Stomach smooth muscle (tissue), 2 donors: ENCODE measurements around the gene DTX2.
"Not testable (repeated sequence)": the region's sequence is repeated elsewhere in the genome, so short reads cannot be mapped to it uniquely, and the experiment has no call there.

ENCODE experiments used
- H3K27ac ChIP-seq: one replicate; pipeline ENCODE4 v1.7.0; 2013; ENCODE audit warnings: mild to moderate bottlenecking, low read length, inconsistent platforms
- H3K27me3 ChIP-seq, 2 donors: one replicate each; pipeline ENCODE4 v1.7.0; 2013; ENCODE audit warnings: low read length in 2 of 2; ENCODE audit not compliant: insufficient read depth in 2 of 2, control insufficient read depth in 1 of 2
- H3K36me3 ChIP-seq, 2 donors: one replicate each; pipeline ENCODE4 v1.7.0; 2013; ENCODE audit warnings: low read length in 2 of 2; ENCODE audit not compliant: control insufficient read depth in 2 of 2, insufficient read depth in 2 of 2
- H3K4me1 ChIP-seq: one replicate; pipeline ENCODE4 v1.7.0; 2013; ENCODE audit warnings: low read length; ENCODE audit not compliant: control insufficient read depth, insufficient read depth
- H3K4me3 ChIP-seq, 2 donors: one replicate each; pipeline ENCODE4 v1.7.0; 2013; ENCODE audit warnings: low read length in 2 of 2
- H3K9ac ChIP-seq, 2 donors: one replicate each; pipeline ENCODE4 v1.7.0; 2013; ENCODE audit warnings: low read length in 2 of 2, mild to moderate bottlenecking in 1 of 2
- H3K9me3 ChIP-seq, 2 donors: one replicate each; pipeline ENCODE4 v1.7.0; 2013; ENCODE audit warnings: low read length in 2 of 2; ENCODE audit not compliant: control insufficient read depth in 2 of 2
- donor health status: healthy.
- donor health status: Pancreatic carcinoma.

The DTX2 gene

DNA sequence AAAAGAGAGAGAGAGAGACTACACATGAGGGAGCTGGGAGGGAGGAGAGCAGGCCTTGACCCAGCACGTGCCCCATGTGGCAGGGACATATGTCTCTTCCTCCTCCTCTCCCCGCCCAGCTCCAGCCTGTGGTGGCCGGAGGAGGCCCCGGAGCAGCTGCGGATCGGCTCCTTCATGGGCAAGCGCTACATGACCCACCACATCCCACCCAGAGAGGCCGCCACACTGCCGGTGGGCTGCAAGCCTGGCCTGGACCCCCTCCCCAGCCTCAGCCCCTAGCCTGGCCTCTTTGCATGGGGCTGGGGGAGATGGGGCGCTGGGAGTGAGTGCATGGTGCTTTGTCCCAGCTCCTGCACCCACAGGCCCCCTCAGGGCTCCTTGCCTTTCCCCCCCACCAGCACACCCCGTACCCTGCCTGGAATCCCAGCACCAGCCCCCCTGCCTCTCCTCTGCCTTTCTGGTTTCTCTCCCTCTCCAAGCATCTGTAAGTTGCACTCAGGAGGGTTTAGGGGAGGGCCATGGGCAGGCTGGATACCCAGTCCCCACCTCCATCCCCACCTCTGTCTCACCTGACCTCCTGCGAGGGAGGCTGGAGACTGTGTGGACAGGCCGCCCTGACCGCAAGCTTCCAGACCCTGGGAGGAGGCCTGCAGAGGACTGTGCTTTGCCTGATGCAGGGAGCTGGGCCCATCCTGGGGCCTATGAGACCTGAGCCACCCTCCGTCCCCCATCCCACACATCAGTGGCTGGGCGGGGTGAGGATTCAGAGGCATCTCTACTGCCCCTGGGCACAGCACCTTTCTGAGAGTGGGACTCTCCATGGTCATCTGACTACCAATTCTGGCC, 53.6 kb downstream of the DTX2 start:
- Histone ChIP-seq H3K27ac (no peak overlapping the region), H3K9me3 (no peaks in the 10 kb centered on the region), H3K36me3 (no peaks in the 10 kb centered on the region), H3K27me3 (no peaks in the 10 kb centered on the region), H3K4me3 (no peak overlapping the region), H3K9ac (no peak overlapping the region), H3K4me1 (peaks cover 2% of the 10 kb centered on the region)

DNA sequence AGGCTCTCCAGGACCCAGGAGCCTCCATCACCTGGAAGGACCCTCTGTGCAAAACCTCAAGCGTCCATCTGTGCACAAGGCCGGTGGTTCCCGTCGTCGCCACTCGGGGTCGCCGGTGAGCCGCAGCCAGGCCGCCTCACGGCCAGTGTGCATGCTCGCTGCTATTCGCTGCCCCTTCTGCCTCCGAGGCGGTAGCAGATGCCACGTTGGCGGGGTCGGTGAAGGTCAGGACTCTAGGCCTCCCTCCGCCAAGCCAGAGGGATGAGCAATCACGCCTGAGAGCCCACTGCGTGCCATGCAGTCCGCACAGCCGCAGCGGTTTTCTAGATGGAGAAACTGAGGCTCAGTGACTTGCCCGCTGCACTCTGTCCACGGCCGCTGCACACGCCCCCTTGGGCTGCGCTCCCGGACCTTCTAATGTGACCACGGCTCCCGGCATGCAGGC, 54.5 kb downstream of the DTX2 start:
- Histone ChIP-seq H3K4me1 (no peaks in the 10 kb centered on the region), H3K4me3 (no peak overlapping the region), H3K27me3 (no peaks in the 10 kb centered on the region), H3K36me3 (no peaks in the 10 kb centered on the region), H3K27ac (no peak overlapping the region), H3K9me3 (no peaks in the 10 kb centered on the region), H3K9ac (no peak overlapping the region)

DNA sequence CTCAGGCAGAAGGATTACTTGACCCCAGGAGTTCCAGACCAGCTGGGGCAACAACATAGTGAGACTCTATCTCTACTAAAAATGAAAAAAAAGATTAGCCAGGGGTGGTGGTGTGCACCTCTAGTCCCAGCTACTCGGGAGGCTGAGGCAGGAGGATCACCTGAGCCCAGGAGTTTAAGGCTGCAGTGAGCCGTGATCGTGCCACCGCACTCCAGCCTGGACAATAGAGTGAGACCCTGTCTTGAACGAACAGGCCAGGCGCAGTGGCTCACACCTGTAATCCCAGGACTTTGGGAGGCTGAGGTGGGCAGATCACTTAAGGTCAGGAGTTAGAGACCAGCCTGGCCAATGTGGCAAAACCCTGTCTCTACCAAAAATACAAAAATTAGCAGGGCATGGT, 55.4 kb downstream of the DTX2 start:
- not testable (repeated sequence) for H3K9ac ChIP-seq, H3K27me3 ChIP-seq, H3K27ac ChIP-seq, H3K4me3 ChIP-seq, H3K36me3 ChIP-seq, H3K9me3 ChIP-seq, H3K4me1 ChIP-seq

DNA sequence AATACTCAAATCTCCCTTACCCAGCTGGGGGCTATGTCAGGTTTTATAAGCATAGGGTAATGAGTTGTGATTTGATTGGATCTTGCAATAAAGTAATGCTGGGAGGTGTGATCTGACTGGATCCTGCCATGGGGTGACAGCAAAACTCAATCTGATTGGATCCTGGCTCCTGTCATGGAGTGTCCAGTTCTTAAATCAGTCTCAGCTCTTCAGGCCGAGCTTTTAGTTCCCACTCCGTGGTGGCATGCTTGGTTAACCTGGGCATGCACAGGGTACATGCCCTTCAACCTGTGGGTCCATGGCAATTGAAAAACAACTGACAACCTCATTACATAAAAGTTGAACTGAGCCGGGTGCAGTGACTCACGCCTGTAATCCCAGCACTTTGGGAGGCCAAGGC, 64.7 kb downstream of the DTX2 start:
- H3K9me3 ChIP-seq, H3K36me3 ChIP-seq, H3K27me3 ChIP-seq, H3K27ac ChIP-seq, H3K4me1 ChIP-seq, H3K4me3 ChIP-seq, H3K9ac ChIP-seq: not testable (repeated sequence)

DNA sequence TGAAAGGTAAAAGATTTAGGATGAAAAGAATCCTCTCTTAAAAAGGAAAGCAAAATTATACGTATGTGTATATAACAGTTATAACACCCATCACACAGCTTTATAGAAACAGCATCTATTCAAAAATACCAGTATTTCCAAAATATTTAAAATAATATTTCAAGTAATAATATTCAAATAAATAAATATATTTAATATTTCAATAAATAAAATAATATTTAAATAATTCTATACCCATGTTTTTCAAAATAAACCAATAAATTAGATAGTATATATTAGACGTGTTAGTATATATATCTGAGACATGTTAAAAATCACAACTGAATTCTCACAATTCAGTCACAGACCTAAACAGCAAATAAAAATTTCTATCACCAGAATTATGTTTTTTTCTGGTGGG, 70.1 kb downstream of the DTX2 start:
- not testable (repeated sequence) for H3K9ac ChIP-seq, H3K36me3 ChIP-seq, H3K4me3 ChIP-seq, H3K9me3 ChIP-seq, H3K4me1 ChIP-seq, H3K27me3 ChIP-seq, H3K27ac ChIP-seq

DNA sequence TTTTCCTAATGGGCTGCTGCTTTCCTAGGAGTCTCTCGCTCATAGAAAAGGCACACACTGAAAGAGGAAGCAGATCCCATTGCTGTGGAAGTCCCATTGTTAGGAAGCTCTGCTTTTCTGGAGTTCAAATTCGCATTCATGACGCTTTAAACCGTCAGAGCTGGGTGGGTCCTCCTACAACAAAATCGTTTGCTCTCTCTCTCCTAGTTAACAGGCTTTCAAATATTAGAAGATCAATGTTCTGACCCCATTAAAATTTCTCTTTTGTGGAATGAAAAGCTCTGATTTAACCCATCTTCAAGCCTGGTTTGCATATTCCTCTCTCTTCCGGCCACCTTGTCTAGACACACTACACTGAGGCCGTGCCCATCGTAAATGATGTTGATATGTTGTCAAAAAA, 81.7 kb downstream of the DTX2 start, which contains the start of gene SPDYE16:
Gene SPDYE16, minus strand, starts transcription at position 101 of the 400 bp plus-strand sequence. CDS start 1,838 bp downstream, outside the sequence.
- not testable (repeated sequence) for H3K9me3 ChIP-seq, H3K27ac ChIP-seq, H3K4me1 ChIP-seq, H3K9ac ChIP-seq, H3K36me3 ChIP-seq, H3K27me3 ChIP-seq, H3K4me3 ChIP-seq

DNA sequence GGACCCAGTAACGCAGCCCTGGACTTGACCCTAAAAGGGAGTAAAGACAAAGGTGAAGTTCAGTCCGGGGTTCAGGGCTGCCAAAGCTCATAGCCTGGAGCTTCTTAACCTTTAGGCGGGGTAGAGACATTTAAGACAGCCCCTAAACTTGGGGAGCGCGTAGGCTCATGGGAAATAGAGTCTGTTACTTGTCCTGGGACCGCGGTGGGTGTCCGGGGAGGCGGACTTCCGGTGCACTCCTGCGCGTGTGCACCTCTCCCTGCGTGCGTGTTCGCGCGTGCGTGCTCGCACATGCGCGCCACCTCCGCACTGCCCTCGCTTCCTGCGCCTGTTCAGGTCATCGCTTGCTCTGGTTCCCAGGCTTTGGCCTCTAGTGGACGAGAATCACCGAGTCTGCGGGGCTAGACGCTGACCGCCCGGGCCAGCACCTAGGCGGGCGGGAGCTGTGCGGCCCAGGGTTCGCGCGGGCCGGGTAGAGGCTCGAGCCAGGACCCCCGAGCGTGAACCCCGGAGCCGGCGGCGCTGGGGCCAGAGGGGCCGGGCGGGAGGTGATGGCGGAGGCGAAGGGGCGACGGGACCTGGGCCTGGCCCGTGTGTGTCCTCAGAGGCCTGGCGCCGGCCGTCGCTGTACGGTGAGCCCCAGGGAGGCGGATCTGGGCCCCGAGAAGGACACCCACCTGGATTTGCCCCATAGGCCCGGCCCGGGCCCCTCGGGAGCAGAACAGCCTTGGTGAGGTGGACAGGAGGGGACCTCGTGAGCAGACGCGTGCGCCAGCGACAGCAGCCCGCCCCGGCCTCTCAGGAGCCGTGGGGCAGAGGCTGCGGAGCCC, 87.7 kb downstream of the DTX2 start:
- peak overlapping the region; percentile 67 for H3K27ac ChIP-seq
- not testable (repeated sequence) for H3K27me3 ChIP-seq, H3K9me3 ChIP-seq, H3K36me3 ChIP-seq, H3K4me1 ChIP-seq
- peak overlapping the region; percentile 60 to 77 for H3K4me3 ChIP-seq
- peak overlapping the region; percentile 74 to 80 for H3K9ac ChIP-seq

DNA sequence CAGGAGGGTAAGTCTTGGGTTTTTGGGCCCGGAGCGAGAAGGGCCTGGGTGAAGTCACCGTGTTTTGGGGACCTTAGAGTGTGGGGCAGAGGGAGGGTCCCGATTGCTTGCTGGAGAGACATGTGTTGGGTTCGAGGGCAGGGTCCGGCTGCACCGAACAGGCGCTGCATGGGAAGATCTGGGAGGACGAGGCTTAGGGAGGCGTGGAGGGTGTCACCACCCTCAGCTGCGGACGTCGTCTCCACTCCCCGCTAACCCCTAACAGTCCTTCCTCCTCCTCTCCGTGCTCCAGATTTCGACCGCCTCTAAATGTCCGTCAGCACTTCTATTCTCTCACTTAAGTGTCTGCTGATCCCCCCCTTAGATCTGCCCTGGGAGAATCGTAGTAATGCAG, 88.3 kb downstream of the DTX2 start:
- not testable (repeated sequence) for H3K27me3 ChIP-seq, H3K36me3 ChIP-seq, H3K4me1 ChIP-seq, H3K9me3 ChIP-seq
- H3K4me3 ChIP-seq, result peak overlapping the region; percentile 60 to 77
- H3K9ac ChIP-seq, result peak overlapping the region; percentile 74 to 80
- peak overlapping the region; percentile 67 for H3K27ac ChIP-seq

DNA sequence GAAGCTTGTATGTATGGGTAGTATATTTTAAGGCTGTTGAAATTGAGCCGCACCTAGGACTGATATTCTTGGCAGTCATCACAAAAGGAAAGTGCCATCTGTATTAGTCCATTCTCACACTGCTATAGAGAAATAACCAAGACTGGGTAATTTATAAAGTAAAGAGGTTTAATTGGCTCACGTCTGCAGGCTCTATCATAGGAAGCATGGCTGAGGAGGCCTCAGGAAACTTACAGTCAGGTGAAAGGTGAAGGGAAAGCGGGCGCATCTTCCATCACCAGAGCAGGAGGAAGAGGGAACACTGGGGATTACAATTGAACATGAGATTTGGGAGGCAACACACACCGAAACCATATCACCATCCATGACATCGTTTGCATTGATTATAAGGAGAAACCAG, 90.5 kb downstream of the DTX2 start:
- H3K36me3 ChIP-seq, H3K4me3 ChIP-seq, H3K27me3 ChIP-seq, H3K27ac ChIP-seq, H3K9ac ChIP-seq, H3K9me3 ChIP-seq, H3K4me1 ChIP-seq: not testable (repeated sequence)
